Caco-2 (cell line): ENCODE data around the gene TIMM13. TPM values are rescaled to one million over a fixed set of nuclear protein-coding genes. Genes with fewer than 3 reads are reported as not detected.

ENCODE experiments used
- BruUV-seq: library from RNA; stranded (reverse); fragments of 400-500 nt; replicated peaks from 2 replicates; lab custom pipeline; 2021; lab: Mats Ljungman, UMichigan
- CTCF ChIA-PET: fragments of 300-600 bp; sonication (Branson Sonifier 250); formaldehyde crosslinking; loops from one replicate; lab custom pipeline; 2022; ENCODE audit warnings: antibody characterized with exemption; lab: Charles Lee
- POLR2A ChIA-PET: fragments of 300-600 bp; sonication (Branson Sonifier 250); formaldehyde crosslinking; loops from one replicate; lab custom pipeline; 2022; ENCODE audit warnings: antibody characterized with exemption; lab: Charles Lee
- DNase-seq, 2 experiments: peaks; one replicate each; pipeline versions ENCODE4 v3.0.0 to v3.0.0-alpha.2; 2020 to 2022
- H3K27me3 ChIP-seq: replicated peaks from 2 replicates; pipeline ENCODE4 v1.6.0; 2011; ENCODE audit warnings: low read length; ENCODE audit not compliant: control insufficient read depth, insufficient read depth
- H3K36me3 ChIP-seq: 2 replicates; pipeline ENCODE4 v1.5.1; 2011; ENCODE audit warnings: low read length; ENCODE audit not compliant: control insufficient read depth, insufficient read depth
- H3K4me1 ChIP-seq: fragments of 250-450 bp; sonication (Bioruptor Pico); 2 replicates; pipeline ENCODE4 v1.5.1; 2020; ENCODE audit warnings: mild to moderate bottlenecking
- H3K4me3 ChIP-seq: 2 replicates; pipeline ENCODE4 v1.5.1; 2011; ENCODE audit warnings: low read depth, mild to moderate bottlenecking, control low read depth, low read length
- H3K9me3 ChIP-seq: fragments of 250-450 bp; sonication (Bioruptor Pico); 2 replicates; pipeline ENCODE4 v1.5.1; 2020; ENCODE audit warnings: mild to moderate bottlenecking, moderate library complexity
- H3K27ac Mint-ChIP-seq: one replicate; pipeline ENCODE4 v1.8.0; 2022; ENCODE audit warnings: mixed read lengths; ENCODE audit not compliant: unreplicated experiment
- H3K27me3 Mint-ChIP-seq: one replicate; pipeline ENCODE4 v1.8.0; 2022; ENCODE audit warnings: mixed read lengths; ENCODE audit not compliant: insufficient read depth, unreplicated experiment
- H3K36me3 Mint-ChIP-seq: one replicate; pipeline ENCODE4 v1.8.0; 2022; ENCODE audit warnings: mild to moderate bottlenecking, mixed read lengths; ENCODE audit not compliant: insufficient read depth, unreplicated experiment
- H3K4me1 Mint-ChIP-seq: one replicate; pipeline ENCODE4 v1.8.0; 2022; ENCODE audit warnings: low read depth, mixed read lengths; ENCODE audit not compliant: unreplicated experiment
- H3K4me3 Mint-ChIP-seq: one replicate; pipeline ENCODE4 v1.8.0; 2022; ENCODE audit warnings: mild to moderate bottlenecking, moderate library complexity, mixed read lengths; ENCODE audit not compliant: unreplicated experiment
- H3K9me3 Mint-ChIP-seq: one replicate; pipeline ENCODE4 v1.8.0; 2022; ENCODE audit warnings: mixed read lengths; ENCODE audit not compliant: unreplicated experiment
- intact Hi-C: fragments of 100-400 bp; cut with micrococcal nuclease; formaldehyde crosslinking; loops from one replicate; pipeline ENCODE4 v1.10.0; 2022; ENCODE audit not compliant: unreplicated experiment
- total RNA-seq: library from RNA; stranded (reverse); gene quantifications from 2 replicates; pipeline ENCODE4 v1.2.3, GENCODE V29; 2022
- TF ChIP-seq, protein P1 (sequence below), 2 experiments: fragments of 200-600 bp in 1 of 2; IDR thresholded peaks; 1 replicate in 1 of 2; 2 replicates in 1 of 2; pipeline versions ENCODE4 v1.5.1 to v1.8.0; 2011 to 2022; ENCODE audit warnings: antibody characterized with exemption in 1 of 2, control low read depth in 1 of 2, inconsistent platforms in 1 of 2, low read depth in 1 of 2, low read length in 1 of 2, mild to moderate bottlenecking in 1 of 2, moderate library complexity in 1 of 2; ENCODE audit not compliant: insufficient read depth in 1 of 2, severe bottlenecking in 1 of 2, unreplicated experiment in 1 of 2

Gene TIMM13
- total RNA-seq, 1 experiment from 2014 or later, result 200 TPM

DNA sequence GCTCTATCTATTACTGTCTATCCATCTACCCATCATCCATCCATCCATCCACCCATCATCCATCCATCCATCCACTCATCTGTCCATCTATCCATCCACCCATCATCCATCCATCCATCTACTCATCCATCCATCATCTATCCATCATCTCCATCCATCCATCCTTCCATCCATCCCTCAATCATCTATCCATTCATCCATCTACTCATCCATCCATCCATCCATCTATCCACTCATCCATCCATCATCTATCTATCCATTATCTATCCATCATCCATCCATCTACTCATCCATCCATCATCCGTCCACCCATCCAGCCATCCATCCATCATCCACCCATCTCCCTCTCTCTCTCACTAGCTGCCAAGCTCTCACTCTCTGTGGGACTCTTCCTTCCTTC is 13.1 kb upstream of the TIMM13 start:
- Histone ChIP-seq H3K27me3 (no peaks in the 10 kb centered on the region), H3K36me3 (no peaks in the 10 kb centered on the region), H3K4me1 (no peaks in the 10 kb centered on the region), H3K9me3 (no peaks in the 10 kb centered on the region), H3K4me3 (no peak overlapping the region)
- Mint-ChIP-seq H3K4me3 (no peak overlapping the region), H3K4me1 (no peaks in the 10 kb centered on the region), H3K27ac (no peak overlapping the region), H3K36me3 (peaks cover 31% of the 10 kb centered on the region), H3K9me3 (no peaks in the 10 kb centered on the region), H3K27me3 (no peaks in the 10 kb centered on the region)
- ChIA-PET CTCF (no interaction called here), POLR2A (no interaction called here)
- TF ChIP-seq, protein P1, sequence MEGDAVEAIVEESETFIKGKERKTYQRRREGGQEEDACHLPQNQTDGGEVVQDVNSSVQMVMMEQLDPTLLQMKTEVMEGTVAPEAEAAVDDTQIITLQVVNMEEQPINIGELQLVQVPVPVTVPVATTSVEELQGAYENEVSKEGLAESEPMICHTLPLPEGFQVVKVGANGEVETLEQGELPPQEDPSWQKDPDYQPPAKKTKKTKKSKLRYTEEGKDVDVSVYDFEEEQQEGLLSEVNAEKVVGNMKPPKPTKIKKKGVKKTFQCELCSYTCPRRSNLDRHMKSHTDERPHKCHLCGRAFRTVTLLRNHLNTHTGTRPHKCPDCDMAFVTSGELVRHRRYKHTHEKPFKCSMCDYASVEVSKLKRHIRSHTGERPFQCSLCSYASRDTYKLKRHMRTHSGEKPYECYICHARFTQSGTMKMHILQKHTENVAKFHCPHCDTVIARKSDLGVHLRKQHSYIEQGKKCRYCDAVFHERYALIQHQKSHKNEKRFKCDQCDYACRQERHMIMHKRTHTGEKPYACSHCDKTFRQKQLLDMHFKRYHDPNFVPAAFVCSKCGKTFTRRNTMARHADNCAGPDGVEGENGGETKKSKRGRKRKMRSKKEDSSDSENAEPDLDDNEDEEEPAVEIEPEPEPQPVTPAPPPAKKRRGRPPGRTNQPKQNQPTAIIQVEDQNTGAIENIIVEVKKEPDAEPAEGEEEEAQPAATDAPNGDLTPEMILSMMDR (IDR thresholded peaks at IDR 0.05; ENCODE audit: insufficient read depth in 1 of 2, low read depth in 1 of 2, low read length in 1 of 2, severe bottlenecking in 1 of 2, unreplicated experiment in 1 of 2), result no peak
- no peak for DNase-seq
- intact Hi-C loops, result no loop called here
- no TSS peak for BruUV-seq

DNA sequence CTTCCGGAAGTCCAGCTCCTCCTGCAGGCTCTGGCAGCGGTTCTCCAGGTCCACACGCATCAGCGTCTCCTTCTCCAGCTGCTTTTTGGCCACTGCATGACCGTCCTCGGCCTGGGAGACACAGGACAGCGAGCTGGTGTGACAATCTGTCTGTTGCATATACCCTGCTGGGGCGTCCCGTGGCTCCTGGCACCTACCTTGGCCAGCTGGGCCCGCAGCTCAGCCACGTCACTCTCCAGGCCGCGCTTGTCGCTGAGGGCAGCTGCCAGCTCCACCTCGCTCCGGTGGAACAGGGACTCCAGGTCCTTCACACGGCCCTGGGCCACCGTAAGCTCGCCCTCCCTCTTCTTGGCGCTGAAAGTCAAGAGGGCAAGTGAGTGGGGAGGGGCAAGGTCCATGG is 10.8 kb upstream of the TIMM13 start:
- BruUV-seq, result no TSS peak
- H3K27ac Mint-ChIP-seq, result no peak overlapping the region
- CTCF ChIA-PET, result interaction anchor here (0.6 to 0.9 kb wide), 2 partner anchors 10 to 486 kb away, joined by 4 read pairs; no protein-coding TSS in a partner anchor

DNA sequence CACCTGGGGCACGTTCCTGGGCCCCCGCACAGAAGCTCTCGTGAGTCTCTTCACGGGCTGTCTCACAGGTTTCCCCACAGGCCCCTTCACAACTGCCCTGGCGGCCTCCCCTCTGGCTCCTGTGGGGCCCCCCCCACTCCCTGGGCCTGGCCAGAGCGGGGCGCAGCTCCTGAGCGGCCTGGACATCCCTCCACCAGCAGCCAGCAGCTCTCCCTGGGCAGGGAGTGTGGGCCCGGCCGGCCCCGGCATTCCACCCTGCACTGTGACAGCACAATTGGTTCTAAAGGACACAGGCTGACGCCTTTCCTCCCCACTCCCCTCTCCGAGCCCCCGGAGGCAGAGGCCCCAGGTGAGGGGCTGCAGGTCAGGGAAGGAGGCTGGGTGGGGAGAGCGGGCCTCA is 9.5 kb upstream of the TIMM13 start:
- Histone ChIP-seq H3K4me3 (no peak overlapping the region), H3K4me1 (no peaks in the 10 kb centered on the region), H3K36me3 (no peaks in the 10 kb centered on the region), H3K27me3 (no peaks in the 10 kb centered on the region), H3K9me3 (no peaks in the 10 kb centered on the region)
- no peaks in the 10 kb centered on the region for H3K4me1 Mint-ChIP-seq
- peaks cover 57% of the 10 kb centered on the region for H3K36me3 Mint-ChIP-seq
- TF ChIP-seq, protein P1 (IDR thresholded peaks at IDR 0.05; ENCODE audit: insufficient read depth in 1 of 2, low read depth in 1 of 2, low read length in 1 of 2, severe bottlenecking in 1 of 2, unreplicated experiment in 1 of 2), result no peak
- BruUV-seq, result no TSS peak
- ChIA-PET CTCF (no interaction called here), POLR2A (no interaction called here)
- H3K4me3 Mint-ChIP-seq, result no peak overlapping the region
- H3K27ac Mint-ChIP-seq, result no peak overlapping the region
- intact Hi-C loops, result no loop called here
- H3K27me3 Mint-ChIP-seq, result no peaks in the 10 kb centered on the region
- H3K9me3 Mint-ChIP-seq, result no peaks in the 10 kb centered on the region
- no peak for DNase-seq

More for the DNA sequence above, 10.8 kb upstream of the TIMM13 start:
- Histone ChIP-seq H3K9me3 (no peaks in the 10 kb centered on the region), H3K36me3 (no peaks in the 10 kb centered on the region), H3K27me3 (no peaks in the 10 kb centered on the region), H3K4me3 (no peak overlapping the region), H3K4me1 (no peaks in the 10 kb centered on the region)
- intact Hi-C loops, result no loop called here
- TF ChIP-seq, protein P1 (IDR thresholded peaks at IDR 0.05; ENCODE audit: insufficient read depth in 1 of 2, low read depth in 1 of 2, low read length in 1 of 2, severe bottlenecking in 1 of 2, unreplicated experiment in 1 of 2), result no peak
- no peaks in the 10 kb centered on the region for H3K9me3 Mint-ChIP-seq
- no peak for DNase-seq
- no peak overlapping the region for H3K4me3 Mint-ChIP-seq
- peaks cover 49% of the 10 kb centered on the region for H3K36me3 Mint-ChIP-seq
- H3K4me1 Mint-ChIP-seq, result no peaks in the 10 kb centered on the region
- POLR2A ChIA-PET, result no interaction called here
- no peaks in the 10 kb centered on the region for H3K27me3 Mint-ChIP-seq
